ENCODE data around the gene PCDHGA2.

PCDHGA2 gene

GRCh38 chr5:141362719-141363118, 24.2 kb downstream of the PCDHGA2 start:
- no peaks in the 10 kb centered on the region for H3K36me3 ChIP-seq (ENCODE audit: control insufficient read depth in 2 of 2, insufficient read depth in 1 of 2, low read length in 2 of 2)
- H3K9me3 ChIP-seq (ENCODE audit: control insufficient read depth, insufficient read depth, low read depth, low read length): peaks cover 3% of the 10 kb centered on the region; the same call in 1 of the 2 replicates
- no peaks in the 10 kb centered on the region for H3K4me1 ChIP-seq (ENCODE audit: control insufficient read depth, insufficient read depth, low read length)
- TF ChIP-seq ZNF416 (tag by site-specific recombination; IDR thresholded peaks at IDR 0.05) (no peak), KLF9 (tag by site-specific recombination; IDR thresholded peaks at IDR 0.05; ENCODE audit: low read depth) (no peak), ZNF2 (tag by site-specific recombination; IDR thresholded peaks at IDR 0.05) (no peak), BCL11B (tag by site-specific recombination; IDR thresholded peaks at IDR 0.05; ENCODE audit: low read depth) (no peak), ZNF510 (tag by site-specific recombination; IDR thresholded peaks at IDR 0.05; ENCODE audit: insufficient replicate concordance) (no peak), ZFP37 (tag by site-specific recombination; IDR thresholded peaks at IDR 0.05) (no peak), ZNF302 (tag by site-specific recombination; IDR thresholded peaks at IDR 0.05; ENCODE audit: low read depth) (no peak), ZNF529 (tag by site-specific recombination; IDR thresholded peaks at IDR 0.05; ENCODE audit: insufficient replicate concordance) (no peak), ZNF555 (tag by site-specific recombination; conservative IDR thresholded peaks at IDR 0.05) (no peak), ZNF155 (tag by site-specific recombination; IDR thresholded peaks at IDR 0.05) (no peak), MZF1 (tag by site-specific recombination; IDR thresholded peaks at IDR 0.05; ENCODE audit: borderline replicate concordance) (no peak), ZNF513 (tag by site-specific recombination; IDR thresholded peaks at IDR 0.05) (no peak), ZNF266 (tag by site-specific recombination; IDR thresholded peaks at IDR 0.05; ENCODE audit: low read depth) (no peak)
- H3K27ac ChIP-seq (ENCODE audit: extremely low read depth, low read depth, low read length): no peak overlapping the region
- POLR2A ChIA-PET: no interaction called here
- CTCF ChIA-PET: interaction anchor here (0.6 to 2.3 kb wide), 3 partner anchors 176 to 416 kb away, joined by 3 to 7 read pairs (median 3); partner anchors contain the start of gene PCDHB9
- no peak overlapping the region for H3K4me3 ChIP-seq (ENCODE audit: low read depth, low read length)

- POLR2A ChIA-PET: interaction anchor here (0.6 kb wide), 1 partner anchor 38 kb away, joined by 3 read pairs; no protein-coding TSS in a partner anchor
- H3K36me3 ChIP-seq (ENCODE audit: control insufficient read depth in 2 of 2, insufficient read depth in 1 of 2, low read length in 2 of 2): no peaks in the 10 kb centered on the region
- no peaks in the 10 kb centered on the region for H3K4me1 ChIP-seq (ENCODE audit: control insufficient read depth, insufficient read depth, low read length)
- peaks cover 3% of the 10 kb centered on the region; the same call in 1 of the 2 replicates for H3K9me3 ChIP-seq (ENCODE audit: control insufficient read depth, insufficient read depth, low read depth, low read length)
- H3K4me3 ChIP-seq (ENCODE audit: low read depth, low read length): no peak within 1 kb of the TSS
- no peak within 1 kb of the TSS for H3K27ac ChIP-seq (ENCODE audit: extremely low read depth, low read depth, low read length)
- CTCF ChIA-PET: interaction anchor here (0.7 to 2.3 kb wide), 9 partner anchors 10 to 203 kb away, joined by 3 to 13 read pairs (median 4); partner anchors contain the start of genes PCDHGA4 and PCDHGB1
- no peak for TF ChIP-seq MEIS1 (CRISPR knock-in tag; IDR thresholded peaks at IDR 0.05; ENCODE audit: borderline replicate concordance)
- no peak for TF ChIP-seq ZNF837 (tag by site-specific recombination; IDR thresholded peaks at IDR 0.05)
- no peak for TF ChIP-seq WT1 (tag by site-specific recombination; IDR thresholded peaks at IDR 0.05)
Measured at GRCh38 chr5:141363952-141364660, 25.5 kb downstream of the PCDHGA2 start, which contains the start of gene PCDHGA5. PCDHGA5 (plus strand) TSS chr5:141364162; CDS start chr5:141364331, 169 bp downstream.

GRCh38 chr5:141366016-141366896, 27.7 kb downstream of the PCDHGA2 start:
- ChIA-PET CTCF (interaction anchor here (0.5 to 0.8 kb wide), 4 partner anchors 8 to 30 kb away, joined by 3 to 4 read pairs (median 3); partner anchors contain the start of gene PCDHGA7), POLR2A (no interaction called here)
- TF ChIP-seq ZNF571 (tag by site-specific recombination; IDR thresholded peaks at IDR 0.05) (no peak), RBAK (tag by site-specific recombination; IDR thresholded peaks at IDR 0.05) (no peak), MEIS1 (CRISPR knock-in tag; IDR thresholded peaks at IDR 0.05; ENCODE audit: borderline replicate concordance) (no peak), GLI4 (tag by site-specific recombination; IDR thresholded peaks at IDR 0.05) (no peak)
- TF ChIP-seq, protein P1, sequence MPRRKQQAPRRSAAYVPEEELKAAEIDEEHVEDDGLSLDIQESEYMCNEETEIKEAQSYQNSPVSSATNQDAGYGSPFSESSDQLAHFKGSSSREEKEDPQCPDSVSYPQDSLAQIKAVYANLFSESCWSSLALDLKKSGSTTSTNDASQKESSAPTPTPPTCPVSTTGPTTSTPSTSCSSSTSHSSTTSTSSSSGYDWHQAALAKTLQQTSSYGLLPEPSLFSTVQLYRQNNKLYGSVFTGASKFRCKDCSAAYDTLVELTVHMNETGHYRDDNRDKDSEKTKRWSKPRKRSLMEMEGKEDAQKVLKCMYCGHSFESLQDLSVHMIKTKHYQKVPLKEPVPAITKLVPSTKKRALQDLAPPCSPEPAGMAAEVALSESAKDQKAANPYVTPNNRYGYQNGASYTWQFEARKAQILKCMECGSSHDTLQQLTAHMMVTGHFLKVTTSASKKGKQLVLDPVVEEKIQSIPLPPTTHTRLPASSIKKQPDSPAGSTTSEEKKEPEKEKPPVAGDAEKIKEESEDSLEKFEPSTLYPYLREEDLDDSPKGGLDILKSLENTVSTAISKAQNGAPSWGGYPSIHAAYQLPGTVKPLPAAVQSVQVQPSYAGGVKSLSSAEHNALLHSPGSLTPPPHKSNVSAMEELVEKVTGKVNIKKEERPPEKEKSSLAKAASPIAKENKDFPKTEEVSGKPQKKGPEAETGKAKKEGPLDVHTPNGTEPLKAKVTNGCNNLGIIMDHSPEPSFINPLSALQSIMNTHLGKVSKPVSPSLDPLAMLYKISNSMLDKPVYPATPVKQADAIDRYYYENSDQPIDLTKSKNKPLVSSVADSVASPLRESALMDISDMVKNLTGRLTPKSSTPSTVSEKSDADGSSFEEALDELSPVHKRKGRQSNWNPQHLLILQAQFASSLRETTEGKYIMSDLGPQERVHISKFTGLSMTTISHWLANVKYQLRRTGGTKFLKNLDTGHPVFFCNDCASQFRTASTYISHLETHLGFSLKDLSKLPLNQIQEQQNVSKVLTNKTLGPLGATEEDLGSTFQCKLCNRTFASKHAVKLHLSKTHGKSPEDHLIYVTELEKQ (tag by site-specific recombination; IDR thresholded peaks at IDR 0.05; ENCODE audit: borderline replicate concordance): no peak
- H3K4me1 ChIP-seq (ENCODE audit: control insufficient read depth, insufficient read depth, low read length): no peaks in the 10 kb centered on the region
- no peaks in the 10 kb centered on the region for H3K36me3 ChIP-seq (ENCODE audit: control insufficient read depth in 2 of 2, insufficient read depth in 1 of 2, low read length in 2 of 2)
- H3K9me3 ChIP-seq (ENCODE audit: control insufficient read depth, insufficient read depth, low read depth, low read length): no peaks in the 10 kb centered on the region
- no peak overlapping the region for H3K27ac ChIP-seq (ENCODE audit: extremely low read depth, low read depth, low read length)
- no peak overlapping the region for H3K4me3 ChIP-seq (ENCODE audit: low read depth, low read length)

All from HEK293 (cell line).